ENCODE measurements around the gene SETD9.

SETD9 gene, protein sequence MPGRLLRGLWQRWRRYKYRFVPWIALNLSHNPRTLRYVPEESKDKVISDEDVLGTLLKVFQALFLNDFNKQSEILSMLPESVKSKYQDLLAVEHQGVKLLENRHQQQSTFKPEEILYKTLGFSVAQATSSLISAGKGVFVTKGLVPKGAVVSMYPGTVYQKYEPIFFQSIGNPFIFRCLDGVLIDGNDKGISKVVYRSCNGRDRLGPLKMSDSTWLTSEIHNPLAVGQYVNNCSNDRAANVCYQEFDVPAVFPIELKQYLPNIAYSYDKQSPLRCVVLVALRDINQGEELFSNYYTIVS

DNA sequence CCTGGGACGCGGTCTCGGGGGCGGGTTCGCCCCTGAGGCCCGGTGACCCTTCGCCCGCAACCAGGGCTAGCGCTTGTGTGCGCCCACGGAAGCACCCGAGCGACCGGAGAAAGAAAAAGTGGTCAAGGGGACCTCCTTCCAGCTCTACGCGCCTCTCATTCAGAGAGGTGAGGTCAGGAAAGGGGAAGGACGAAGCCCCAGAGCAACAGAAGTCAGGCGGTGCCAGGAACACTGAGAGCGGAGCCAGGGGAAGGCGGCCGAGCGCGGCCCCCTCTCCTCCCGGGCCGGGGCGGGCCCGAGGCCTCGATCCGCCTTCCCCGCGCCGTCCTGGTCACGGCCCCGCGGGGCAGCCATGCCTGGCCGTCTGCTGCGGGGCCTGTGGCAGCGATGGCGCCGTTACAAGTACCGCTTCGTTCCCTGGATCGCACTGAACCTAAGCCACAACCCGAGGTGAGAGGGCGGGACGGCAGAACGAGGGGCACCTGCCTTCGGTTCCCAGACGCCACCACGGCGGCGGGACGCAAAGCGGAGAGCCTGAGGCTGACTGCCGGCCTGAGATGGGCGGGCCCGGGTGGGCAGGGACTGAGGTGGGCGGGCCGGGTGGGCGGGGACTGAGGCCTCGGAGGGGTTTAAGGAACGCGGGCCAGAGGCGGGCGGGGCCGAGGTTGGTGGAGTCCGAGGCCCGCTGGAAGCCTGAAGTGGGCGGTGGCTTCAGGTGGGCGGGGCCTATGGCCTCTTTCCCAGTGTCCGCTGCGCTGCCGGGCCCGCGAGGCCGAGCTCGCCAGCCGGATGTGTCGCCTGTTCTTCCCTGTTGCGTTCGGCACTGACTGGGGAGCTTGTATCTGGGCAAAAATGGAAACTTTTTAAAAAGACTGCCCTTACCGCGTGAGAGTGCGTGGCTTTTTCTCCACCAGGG, at the start of gene SETD9:
Gene SETD9 (plus strand): TSS at position 303 of the 916 bp plus-strand sequence. CDS start 50 bp downstream, at position 353.
- no peaks in the 10 kb centered on the region for H3K27me3 Mint-ChIP-seq
- no peaks in the 10 kb centered on the region for H3K9me3 Mint-ChIP-seq
- H3K4me3 Mint-ChIP-seq = peak within 1 kb of the TSS; percentile 92
- peaks cover 22% of the 10 kb centered on the region for H3K4me1 Mint-ChIP-seq (ENCODE audit: low read depth)
- H3K27ac Mint-ChIP-seq = peak within 1 kb of the TSS; percentile 92
- no peaks in the 10 kb centered on the region for H3K36me3 Mint-ChIP-seq (ENCODE audit: low read depth)

DNA sequence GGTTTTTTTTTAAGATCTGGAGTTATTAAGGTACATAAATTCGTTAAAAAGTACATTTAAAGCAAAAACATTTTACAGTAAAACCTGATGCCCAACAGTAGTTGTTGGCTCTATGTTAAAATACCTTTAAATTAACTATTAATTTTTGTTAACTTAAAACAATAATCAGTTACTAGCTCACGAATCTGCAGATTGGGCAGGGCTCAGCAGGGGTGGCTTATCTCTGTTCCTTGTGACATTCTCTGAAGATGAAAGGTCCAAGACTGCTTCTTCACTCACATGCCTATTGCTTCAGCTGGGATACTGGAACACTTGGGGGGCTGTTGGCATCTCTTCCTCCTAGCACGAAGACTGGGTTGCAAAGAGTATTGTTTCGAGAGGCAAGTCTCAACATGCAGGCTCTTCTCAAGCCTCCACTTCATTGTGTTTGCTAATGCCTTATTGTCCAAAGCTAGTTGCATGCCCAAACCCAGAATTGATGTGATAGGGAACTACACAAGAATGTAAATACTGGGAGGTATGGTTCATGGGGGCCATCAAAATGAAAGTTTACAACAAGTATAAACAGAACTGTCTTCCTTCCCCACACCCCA, 47.4 kb upstream of the SETD9 start:
- Mint-ChIP-seq H3K27me3 (no peaks in the 10 kb centered on the region), H3K27ac (no peak overlapping the region), H3K9me3 (no peaks in the 10 kb centered on the region), H3K4me1 (ENCODE audit: low read depth) (peaks cover 10% of the 10 kb centered on the region), H3K4me3 (no peak overlapping the region), H3K36me3 (ENCODE audit: low read depth) (peaks cover 58% of the 10 kb centered on the region)

DNA sequence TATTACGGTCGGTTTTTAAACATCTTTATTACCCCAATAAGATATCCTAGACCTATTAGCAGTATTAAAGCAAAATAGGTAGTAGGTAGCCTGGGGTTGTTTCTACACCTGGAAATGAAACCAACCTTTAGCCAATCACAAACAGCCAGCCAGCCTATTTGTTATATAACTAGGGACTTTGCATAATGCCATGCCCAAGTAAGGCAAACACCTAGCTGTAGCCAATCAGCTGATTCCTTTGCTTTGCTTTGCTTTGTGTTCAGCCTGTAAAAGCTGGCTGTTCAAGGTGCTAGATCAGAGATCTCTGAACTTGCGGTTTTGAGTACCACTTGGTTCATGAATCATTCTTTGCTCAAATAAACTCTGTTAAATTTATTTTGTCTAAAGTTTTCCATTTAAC, 46.5 kb upstream of the SETD9 start:
- Mint-ChIP-seq H3K4me3 (no peak overlapping the region), H3K4me1 (ENCODE audit: low read depth) (peaks cover 8% of the 10 kb centered on the region), H3K27ac (no peak overlapping the region), H3K9me3 (no peaks in the 10 kb centered on the region), H3K36me3 (ENCODE audit: low read depth) (peaks cover 58% of the 10 kb centered on the region), H3K27me3 (no peaks in the 10 kb centered on the region)

DNA sequence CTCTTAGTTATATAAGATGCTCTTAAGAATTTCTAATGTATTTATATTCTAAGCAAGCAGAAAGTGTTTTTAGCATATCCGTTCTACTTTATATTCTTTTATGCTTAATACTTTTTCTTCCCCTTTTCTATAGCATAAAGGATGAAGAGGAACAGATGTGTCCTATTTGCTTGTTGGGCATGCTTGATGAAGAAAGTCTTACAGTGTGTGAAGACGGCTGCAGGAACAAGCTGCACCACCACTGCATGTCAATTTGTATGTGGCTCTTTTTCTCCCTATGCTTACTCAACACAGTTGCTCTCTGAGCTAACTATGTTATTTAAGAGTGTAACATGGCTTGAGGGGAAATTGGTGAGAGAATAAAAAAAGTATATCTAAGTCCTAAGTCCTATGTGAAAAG, 37.6 kb upstream of the SETD9 start:
- Mint-ChIP-seq H3K9me3 (no peaks in the 10 kb centered on the region), H3K4me3 (no peak overlapping the region), H3K27me3 (no peaks in the 10 kb centered on the region), H3K4me1 (ENCODE audit: low read depth) (peaks cover 23% of the 10 kb centered on the region), H3K36me3 (ENCODE audit: low read depth) (peaks cover 48% of the 10 kb centered on the region), H3K27ac (peak overlapping the region; percentile 6)

DNA sequence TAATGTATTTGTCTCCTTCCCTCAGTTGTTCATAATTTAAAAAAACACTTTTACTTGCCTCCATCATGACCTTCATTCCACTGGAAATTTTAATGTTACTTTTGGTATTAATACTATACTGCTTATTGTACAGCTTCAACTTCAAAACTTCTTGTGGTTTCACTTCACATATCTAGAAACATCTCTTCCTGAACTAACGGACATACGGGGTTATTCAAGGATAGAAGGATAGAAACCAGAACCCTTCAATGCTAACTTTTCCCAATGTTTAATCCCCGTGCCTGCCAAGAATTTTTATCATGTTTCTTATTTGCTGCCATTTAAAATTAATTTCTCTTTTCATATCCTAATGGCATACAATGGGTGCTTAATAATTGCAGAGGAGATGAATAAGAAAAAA, 36.3 kb upstream of the SETD9 start:
- H3K4me3 Mint-ChIP-seq = no peak overlapping the region
- no peaks in the 10 kb centered on the region for H3K9me3 Mint-ChIP-seq
- peaks cover 59% of the 10 kb centered on the region for H3K36me3 Mint-ChIP-seq (ENCODE audit: low read depth)
- peaks cover 23% of the 10 kb centered on the region for H3K4me1 Mint-ChIP-seq (ENCODE audit: low read depth)
- H3K27ac Mint-ChIP-seq = peak overlapping the region; percentile 60
- no peaks in the 10 kb centered on the region for H3K27me3 Mint-ChIP-seq

DNA sequence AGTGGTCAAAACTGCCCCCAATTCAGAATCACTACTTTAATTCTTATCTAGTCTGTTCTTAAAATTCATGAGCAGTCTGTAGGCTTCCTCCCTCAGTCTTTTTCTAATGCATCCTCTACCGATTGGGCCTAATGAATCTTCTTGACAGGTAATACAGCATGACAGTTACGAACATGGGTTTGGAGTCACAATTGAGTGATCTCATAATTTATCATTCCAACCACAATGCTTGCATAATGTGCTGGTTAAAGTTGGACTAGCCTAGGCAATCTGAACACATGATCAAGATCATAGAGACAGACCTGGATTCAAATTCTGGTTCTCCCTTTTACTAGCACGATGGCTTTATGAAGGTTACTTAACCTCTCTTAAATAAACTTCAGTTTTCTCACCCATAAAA, 33.1 kb upstream of the SETD9 start:
- peaks cover 16% of the 10 kb centered on the region for H3K4me1 Mint-ChIP-seq (ENCODE audit: low read depth)
- no peak overlapping the region for H3K4me3 Mint-ChIP-seq
- H3K9me3 Mint-ChIP-seq = no peaks in the 10 kb centered on the region
- H3K27me3 Mint-ChIP-seq = no peaks in the 10 kb centered on the region
- no peak overlapping the region for H3K27ac Mint-ChIP-seq
- H3K36me3 Mint-ChIP-seq (ENCODE audit: low read depth) = peaks cover 63% of the 10 kb centered on the region

DNA sequence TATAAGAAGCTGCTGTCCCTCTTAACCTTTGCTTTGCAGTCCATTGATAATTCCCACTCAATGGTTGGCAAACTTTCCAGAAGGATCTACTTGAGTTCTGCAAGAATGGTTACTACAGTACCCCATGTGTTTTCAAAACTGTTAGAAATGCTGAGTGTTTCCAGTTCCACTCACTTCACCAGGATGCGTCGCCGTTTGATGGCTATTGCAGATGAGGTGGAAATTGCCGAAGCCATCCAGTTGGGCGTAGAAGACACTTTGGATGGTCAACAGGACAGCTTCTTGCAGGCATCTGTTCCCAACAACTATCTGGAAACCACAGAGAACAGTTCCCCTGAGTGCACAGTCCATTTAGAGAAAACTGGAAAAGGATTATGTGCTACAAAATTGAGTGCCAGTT, 27.8 kb upstream of the SETD9 start:
- H3K4me1 Mint-ChIP-seq (ENCODE audit: low read depth) = no peaks in the 10 kb centered on the region
- peaks cover 62% of the 10 kb centered on the region for H3K36me3 Mint-ChIP-seq (ENCODE audit: low read depth)
- no peaks in the 10 kb centered on the region for H3K9me3 Mint-ChIP-seq
- H3K27me3 Mint-ChIP-seq = no peaks in the 10 kb centered on the region
- H3K27ac Mint-ChIP-seq = no peak overlapping the region
- no peak overlapping the region for H3K4me3 Mint-ChIP-seq

DNA sequence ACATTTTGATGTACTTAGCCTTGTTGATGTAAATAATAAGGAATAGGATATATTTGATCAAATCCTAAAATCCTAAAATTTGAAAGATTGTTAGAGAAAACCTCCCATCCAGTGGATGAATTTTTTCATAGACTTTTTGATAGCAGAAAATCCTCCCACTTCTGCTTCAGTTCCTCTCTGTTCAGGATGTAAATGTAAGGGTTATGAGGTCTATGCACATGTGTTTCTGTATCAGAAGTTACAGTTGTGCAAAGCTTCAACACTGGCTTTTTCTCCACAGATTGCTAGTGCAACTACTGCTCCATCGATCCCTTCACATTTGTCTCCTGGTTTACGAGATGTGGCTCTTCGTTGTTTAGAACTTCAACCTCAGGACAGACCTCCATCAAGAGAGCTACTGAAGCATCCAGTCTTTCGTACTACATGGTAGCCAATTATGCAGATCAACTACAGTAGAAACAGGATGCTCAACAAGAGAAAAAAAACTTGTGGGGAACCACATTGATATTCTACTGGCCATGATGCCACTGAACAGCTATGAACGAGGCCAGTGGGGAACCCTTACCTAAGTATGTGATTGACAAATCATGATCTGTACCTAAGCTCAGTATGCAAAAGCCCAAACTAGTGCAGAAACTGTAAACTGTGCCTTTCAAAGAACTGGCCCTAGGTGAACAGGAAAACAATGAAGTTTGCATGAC, 16.0 kb upstream of the SETD9 start:
- Mint-ChIP-seq H3K4me3 (no peak overlapping the region), H3K27ac (no peak overlapping the region), H3K4me1 (ENCODE audit: low read depth) (peaks cover 6% of the 10 kb centered on the region), H3K36me3 (ENCODE audit: low read depth) (peaks cover 72% of the 10 kb centered on the region), H3K27me3 (no peaks in the 10 kb centered on the region), H3K9me3 (no peaks in the 10 kb centered on the region)

DNA sequence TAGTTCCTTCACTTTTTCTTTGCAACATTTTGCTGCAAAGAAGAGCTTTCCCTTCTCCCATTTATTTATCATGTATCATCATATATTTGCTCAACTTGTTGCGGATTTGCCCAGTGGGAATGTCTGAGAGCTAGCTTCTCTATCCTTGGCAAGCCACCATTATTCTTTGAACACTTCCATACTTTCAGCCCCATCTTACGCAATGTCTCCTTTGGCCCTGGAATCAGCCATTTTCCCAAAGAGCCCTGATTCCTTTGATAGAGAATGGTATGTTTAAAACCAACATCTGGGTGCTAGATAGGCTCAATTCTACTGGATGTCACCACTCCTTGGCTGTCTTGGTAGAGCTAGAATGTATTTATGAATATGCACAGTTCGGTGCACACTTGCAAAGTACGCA, 12.6 kb upstream of the SETD9 start:
- Mint-ChIP-seq H3K27ac (no peak overlapping the region), H3K36me3 (ENCODE audit: low read depth) (peaks cover 44% of the 10 kb centered on the region), H3K9me3 (no peaks in the 10 kb centered on the region), H3K27me3 (no peaks in the 10 kb centered on the region), H3K4me1 (ENCODE audit: low read depth) (peaks cover 6% of the 10 kb centered on the region), H3K4me3 (no peak overlapping the region)

DNA sequence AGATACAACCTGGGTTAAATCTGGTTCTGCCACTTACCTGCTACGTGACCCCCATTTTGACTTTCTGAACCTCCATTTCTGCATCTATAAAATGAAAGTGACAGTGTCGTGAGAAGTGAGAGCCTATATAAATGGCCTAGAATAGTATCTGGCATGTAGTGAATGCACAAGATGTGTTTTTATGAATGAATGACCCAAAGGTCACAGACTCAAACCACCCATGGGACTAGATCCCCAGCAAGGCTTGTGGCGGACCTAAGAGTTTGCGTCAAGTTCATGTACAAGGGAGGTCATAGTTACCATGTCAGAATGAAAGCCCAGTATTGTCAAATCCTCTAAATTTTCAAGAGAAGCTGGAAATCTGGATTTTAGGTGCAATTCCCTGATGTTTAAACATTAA, 11.2 kb upstream of the SETD9 start:
- Mint-ChIP-seq H3K27me3 (no peaks in the 10 kb centered on the region), H3K4me3 (no peak overlapping the region), H3K27ac (peak overlapping the region; percentile 43), H3K36me3 (ENCODE audit: low read depth) (peaks cover 33% of the 10 kb centered on the region), H3K4me1 (ENCODE audit: low read depth) (peaks cover 6% of the 10 kb centered on the region), H3K9me3 (no peaks in the 10 kb centered on the region)

DNA sequence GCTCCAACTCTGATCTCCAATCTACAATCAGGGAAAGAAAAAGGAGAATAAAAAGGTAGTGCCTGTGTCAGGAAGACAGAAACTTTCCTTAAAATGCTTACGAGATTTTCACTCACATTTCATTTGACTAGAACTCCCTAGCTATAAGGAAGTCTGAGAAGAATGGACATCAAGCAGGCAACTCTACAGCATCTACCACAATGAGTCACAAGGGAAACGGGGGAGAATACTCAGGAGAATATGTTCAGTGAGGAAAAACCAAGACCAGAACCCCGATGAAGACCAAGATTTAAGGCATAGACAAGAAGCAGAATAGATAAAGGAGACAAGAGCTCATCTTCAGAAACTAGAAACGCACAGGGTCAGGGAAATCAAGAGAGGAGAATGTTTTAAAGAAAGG, 9.0 kb upstream of the SETD9 start:
- H3K36me3 Mint-ChIP-seq (ENCODE audit: low read depth) = peaks cover 15% of the 10 kb centered on the region
- no peaks in the 10 kb centered on the region for H3K9me3 Mint-ChIP-seq
- no peak overlapping the region for H3K4me3 Mint-ChIP-seq
- H3K27me3 Mint-ChIP-seq = no peaks in the 10 kb centered on the region
- no peak overlapping the region for H3K27ac Mint-ChIP-seq
- H3K4me1 Mint-ChIP-seq (ENCODE audit: low read depth) = peaks cover 6% of the 10 kb centered on the region

DNA sequence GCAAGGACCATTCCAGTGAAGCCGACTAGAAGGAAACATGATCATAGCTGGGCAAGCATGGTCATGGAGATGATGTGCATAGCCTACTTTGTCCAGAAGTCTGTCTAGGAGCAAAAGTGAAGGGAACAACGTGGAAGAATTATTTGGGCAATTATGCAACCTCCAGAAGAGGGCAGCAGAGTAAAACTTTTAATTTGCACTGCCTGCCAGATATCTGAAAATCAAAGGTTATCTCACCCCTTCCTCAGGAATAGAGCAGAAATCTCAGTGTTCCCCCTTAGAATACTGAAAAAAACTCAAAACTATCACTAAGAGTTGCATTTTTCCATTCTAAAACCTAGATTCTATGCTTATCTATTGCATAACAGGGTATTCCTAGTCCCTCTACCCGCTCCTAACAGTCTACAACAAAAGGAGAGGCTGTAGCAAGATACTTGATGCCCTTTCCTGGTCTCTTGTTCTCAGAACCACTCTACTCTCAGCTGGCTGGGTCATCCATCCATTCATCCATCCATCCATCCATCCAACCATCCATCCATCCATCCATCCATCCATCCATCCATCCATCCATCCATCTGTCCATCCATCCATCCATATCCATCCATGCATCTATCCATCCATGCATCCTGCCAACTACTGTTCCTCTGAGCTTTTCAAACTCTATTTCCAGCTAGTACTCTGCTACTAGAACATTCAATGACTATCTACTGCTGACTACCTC, 8.4 kb upstream of the SETD9 start:
- Mint-ChIP-seq H3K27ac (no peak overlapping the region), H3K9me3 (no peaks in the 10 kb centered on the region), H3K4me3 (no peak overlapping the region), H3K4me1 (ENCODE audit: low read depth) (peaks cover 6% of the 10 kb centered on the region), H3K27me3 (no peaks in the 10 kb centered on the region), H3K36me3 (ENCODE audit: low read depth) (peaks cover 11% of the 10 kb centered on the region)

DNA sequence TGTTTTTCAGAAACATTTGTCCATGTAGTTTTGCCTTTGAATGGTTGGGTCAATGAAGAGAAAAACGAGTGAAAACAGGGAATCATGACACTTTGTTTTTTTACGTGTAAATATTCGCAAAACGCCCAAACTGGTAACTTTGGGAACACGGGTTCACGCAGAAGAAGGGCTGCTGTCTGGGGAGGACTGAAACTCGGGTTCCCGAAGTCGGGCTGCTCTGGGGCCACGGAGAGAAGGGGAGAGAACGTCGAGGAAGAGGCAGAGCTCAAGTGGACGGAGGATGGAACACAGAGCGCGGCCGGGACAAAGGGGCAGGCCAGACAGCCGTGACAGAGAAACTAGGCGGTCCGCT, 478 bp upstream of the SETD9 start:
- Mint-ChIP-seq H3K27me3 (no peaks in the 10 kb centered on the region), H3K9me3 (no peaks in the 10 kb centered on the region), H3K36me3 (ENCODE audit: low read depth) (no peaks in the 10 kb centered on the region), H3K4me3 (peak overlapping the region; percentile 92), H3K4me1 (ENCODE audit: low read depth) (peaks cover 22% of the 10 kb centered on the region), H3K27ac (peak overlapping the region; percentile 85)

DNA sequence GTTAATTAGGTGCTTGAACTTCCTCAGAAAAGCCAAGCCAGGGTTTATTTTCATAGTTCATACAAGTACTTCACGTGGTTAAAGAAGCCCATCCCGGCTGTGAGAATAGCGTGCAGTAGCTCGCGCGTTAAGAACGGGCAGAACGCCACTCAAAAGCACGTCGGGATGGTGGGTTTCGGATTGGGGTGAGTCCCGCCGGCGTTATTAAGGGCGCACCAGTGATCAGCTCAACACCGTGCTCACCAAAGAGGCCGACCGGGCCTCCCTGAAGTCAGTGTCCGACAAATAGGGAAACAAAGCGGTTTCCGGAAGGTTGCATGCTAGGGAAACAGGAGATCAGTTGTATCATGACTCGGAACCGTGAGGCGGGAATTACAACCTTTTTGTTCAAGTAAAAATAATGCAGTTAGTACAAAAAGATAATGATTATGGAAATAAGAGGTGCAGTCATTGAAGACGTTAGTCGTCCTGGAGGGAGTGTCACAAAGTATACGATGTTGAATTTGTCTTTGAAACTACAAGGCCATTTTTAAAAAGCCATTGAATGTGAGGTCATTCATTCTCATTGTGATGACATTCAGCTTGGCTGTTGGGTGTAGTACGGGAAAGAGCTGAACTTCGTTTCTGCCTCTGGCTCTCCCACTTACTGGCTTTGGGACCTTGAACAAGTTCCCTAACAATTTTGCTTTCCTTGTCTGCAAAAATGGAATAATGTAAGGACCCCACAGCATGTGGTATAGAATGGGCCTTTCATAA, 992 bp downstream of the SETD9 start:
- Mint-ChIP-seq H3K4me3 (peak overlapping the region; percentile 92), H3K36me3 (ENCODE audit: low read depth) (no peaks in the 10 kb centered on the region)

More for the DNA sequence above, 992 bp downstream of the SETD9 start:
- H3K9me3 Mint-ChIP-seq = no peaks in the 10 kb centered on the region
- no peaks in the 10 kb centered on the region for H3K27me3 Mint-ChIP-seq
- peak overlapping the region; percentile 92 for H3K27ac Mint-ChIP-seq
- peaks cover 22% of the 10 kb centered on the region for H3K4me1 Mint-ChIP-seq (ENCODE audit: low read depth)

Measured in stimulated activated naive CD8-positive, alpha-beta T cell treated with anti-CD3 and anti-CD28 coated beads, Interleukin-15, Interleukin-2, amounts not matched to agents 100 ng/mL and 50 ng/mL, for 24 hours (primary cell).